NK-92 (cell line): ENCODE data around the gene CLTC.
A peak's percentile ranks its signal among the peaks of the same experiment; 100 is the strongest.
"Not testable (repeated sequence)": the region's sequence is repeated elsewhere in the genome, so short reads cannot be mapped to it uniquely, and the experiment has no call there.

Experiments used
- DNase-seq: peaks from one replicate; lab custom pipeline; 2025; ENCODE audit not compliant: unreplicated experiment; lab: John Stamatoyannopoulos, UW

Gene CLTC

GRCh38 chr17:59619298-59620063, at the start of gene CLTC:
Gene CLTC (plus strand): TSS chr17:59619895. CDS start chr17:59620132, 237 bp downstream.
- peak; percentile 64 for DNase-seq

- no peak for DNase-seq
These were observed 47.3 kb upstream of the CLTC start for GRCh38 chr17:59572301-59572924.

- not testable (repeated sequence) for DNase-seq
These were observed 35.5 kb upstream of the CLTC start for GRCh38 chr17:59584168-59584567.

GRCh38 chr17:59600169-59600568, 19.5 kb upstream of the CLTC start:
- no peak for DNase-seq

DNA sequence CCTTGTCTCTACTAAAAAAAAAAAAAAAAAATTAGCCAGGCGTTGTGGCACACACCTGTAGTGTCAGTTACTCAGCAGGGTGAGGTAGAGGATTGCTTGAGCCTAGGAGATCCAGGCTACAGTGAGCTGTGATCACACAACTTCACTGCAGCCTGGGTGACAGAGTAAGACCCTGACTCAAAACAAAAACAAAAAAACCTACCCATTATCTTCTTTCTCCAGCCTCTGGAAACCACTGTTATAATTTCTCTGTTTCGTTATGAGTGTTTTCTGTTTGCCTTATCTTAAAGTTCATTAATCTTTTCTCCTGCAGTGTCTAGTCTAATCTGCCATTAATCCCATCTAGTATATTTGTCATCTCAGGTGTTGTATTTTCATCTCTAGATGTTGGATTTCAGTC, 18.6 kb upstream of the CLTC start:
- no peak for DNase-seq

- DNase-seq = no peak
These were observed 12.6 kb upstream of the CLTC start for GRCh38 chr17:59607061-59607460.

- DNase-seq = no peak
These were observed 11.8 kb upstream of the CLTC start for GRCh38 chr17:59607817-59608403.

GRCh38 chr17:59611503-59611902, 8.2 kb upstream of the CLTC start:
- DNase-seq = no peak

GRCh38 chr17:59616253-59616920, 3.3 kb upstream of the CLTC start:
- no peak for DNase-seq

DNA sequence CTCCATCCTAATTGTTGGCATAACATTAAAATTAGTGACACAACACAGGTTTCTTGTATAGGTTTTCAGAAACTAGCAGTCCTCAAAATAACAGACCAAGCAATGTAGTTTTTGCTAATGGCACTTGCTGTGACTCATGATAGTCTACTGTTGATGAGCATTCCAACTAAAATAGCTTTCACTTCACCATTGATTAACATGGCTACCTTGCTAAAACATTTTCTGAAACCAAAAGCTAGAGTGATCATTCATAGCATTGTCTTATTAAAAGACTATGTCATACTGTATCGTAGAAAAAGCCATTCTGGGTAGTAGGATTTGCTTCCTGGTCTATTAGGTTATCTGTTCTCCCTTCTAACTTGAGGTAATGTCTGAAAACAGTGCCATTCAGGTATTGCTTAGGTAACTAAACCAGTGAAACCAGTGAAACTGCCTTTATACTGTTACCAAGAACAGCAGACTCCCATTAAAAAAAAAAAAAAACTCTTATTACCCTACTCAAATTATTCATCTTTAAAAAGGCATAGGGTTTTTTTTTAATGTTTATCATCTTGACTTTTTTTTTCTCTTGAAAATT, 2.5 kb upstream of the CLTC start:
- no peak for DNase-seq

DNA sequence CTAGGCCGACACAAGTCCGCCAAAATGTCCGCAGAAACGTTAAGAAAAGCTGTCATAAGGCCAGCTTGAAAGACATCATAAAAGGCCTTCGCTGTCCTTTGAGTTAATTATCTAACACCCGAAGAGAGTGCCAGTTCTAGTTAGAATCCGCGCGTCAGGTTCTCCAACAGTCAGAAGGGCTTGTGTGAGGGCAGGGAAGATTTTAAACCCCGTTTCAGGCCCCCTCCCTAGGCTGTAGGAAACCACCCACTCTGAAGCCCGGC, 729 bp upstream of the CLTC start:
- DNase-seq = no peak

DNA sequence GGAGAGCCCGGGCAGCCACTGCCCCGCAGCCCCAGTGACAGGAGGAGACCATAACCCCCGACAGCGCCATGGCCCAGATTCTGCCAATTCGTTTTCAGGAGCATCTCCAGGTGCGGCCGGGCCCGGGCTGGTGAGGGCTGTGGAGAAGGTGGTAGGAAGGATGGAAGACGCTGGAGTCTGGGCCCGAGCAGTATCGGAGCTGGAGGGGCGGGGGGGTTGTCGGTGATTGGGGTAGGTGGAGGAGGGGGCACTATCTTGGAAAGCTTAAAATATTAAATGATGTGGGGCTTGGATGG, 317 bp downstream of the CLTC start:
- DNase-seq = no peak

GRCh38 chr17:59620518-59621259, 994 bp downstream of the CLTC start:
- DNase-seq = no peak

GRCh38 chr17:59621771-59622170, 2.1 kb downstream of the CLTC start:
- DNase-seq = no peak

DNA sequence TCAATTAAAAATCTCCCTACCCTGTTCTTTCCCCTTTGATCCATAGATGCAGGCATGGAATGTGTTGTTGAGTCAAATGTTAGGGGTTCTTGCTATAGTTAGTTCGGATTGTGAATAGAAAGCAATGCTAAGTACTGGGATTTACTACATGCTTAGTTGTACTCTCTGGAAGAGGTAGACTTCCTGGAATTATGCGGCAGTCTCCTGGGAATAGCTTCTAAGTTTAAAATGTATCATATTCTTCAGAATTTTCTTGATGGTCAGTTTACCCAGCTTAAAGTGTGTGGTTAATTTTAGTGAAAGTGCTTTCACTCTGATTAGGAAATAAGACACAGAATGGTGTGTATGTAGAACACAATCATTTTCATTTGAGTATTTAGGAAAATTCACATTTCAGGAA, 3.5 kb downstream of the CLTC start:
- DNase-seq = no peak

GRCh38 chr17:59626756-59627155, 7.1 kb downstream of the CLTC start:
- DNase-seq = no peak

DNA sequence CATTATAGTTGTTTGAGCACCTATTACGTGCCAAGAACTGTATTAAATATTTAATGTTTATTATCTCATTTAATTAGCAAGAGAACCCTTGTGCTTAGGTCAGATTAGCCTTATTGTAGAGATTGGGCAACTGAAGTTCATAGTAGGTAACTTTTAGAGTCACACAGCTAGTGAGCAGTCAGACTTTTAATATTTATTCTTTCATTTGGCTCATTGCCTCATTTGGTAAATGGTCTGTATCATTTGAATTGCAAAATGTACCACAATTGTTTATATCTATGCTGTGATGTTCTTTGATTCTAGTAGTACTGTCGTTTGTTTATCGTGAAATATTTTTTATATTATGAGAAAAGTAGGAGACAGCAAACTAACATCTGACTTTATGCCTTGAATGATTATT, 7.6 kb downstream of the CLTC start:
- no peak for DNase-seq

- no peak for DNase-seq
These were observed 8.1 kb downstream of the CLTC start for GRCh38 chr17:59627770-59628171.

DNA sequence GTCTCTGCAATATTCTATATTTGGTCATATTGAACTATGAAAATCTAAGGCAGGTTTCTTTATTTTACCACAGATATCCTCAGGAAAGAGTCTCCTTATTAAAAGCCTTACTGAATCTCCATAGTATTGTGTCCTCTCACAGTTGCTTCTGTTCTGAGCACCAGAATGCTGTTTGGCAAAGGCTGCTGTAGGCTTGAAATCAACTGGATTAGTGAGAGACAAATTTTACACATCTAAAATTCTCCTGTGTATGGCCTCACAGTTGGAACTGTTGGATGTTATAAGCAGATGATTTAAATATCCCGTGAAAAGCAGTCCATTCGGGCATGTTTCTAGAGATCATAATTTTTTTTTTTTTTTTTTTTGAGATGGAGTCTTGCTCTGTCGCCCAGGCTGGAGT, 9.5 kb downstream of the CLTC start:
- DNase-seq = no peak

GRCh38 chr17:59631276-59631675, 11.6 kb downstream of the CLTC start:
- no peak for DNase-seq

GRCh38 chr17:59632398-59632797, 12.7 kb downstream of the CLTC start:
- no peak for DNase-seq
